Measurements from ENCODE around the gene KRT35.

KRT35 gene

GRCh38 chr17:41481036-41481435 lies at the start of gene KRT35:
TSS of gene KRT35 (minus strand) at chr17:41481151. CDS start at chr17:41481097, 54 bp downstream.
- no peak for DNase-seq

GRCh38 chr17:41530062-41531048 lies 49.4 kb upstream of the KRT35 start:
- peak in 1 of 2 experiments; percentile 14 for DNase-seq

- no peak for DNase-seq
Measured at GRCh38 chr17:41529491-41529915, 48.6 kb upstream of the KRT35 start.

DNA sequence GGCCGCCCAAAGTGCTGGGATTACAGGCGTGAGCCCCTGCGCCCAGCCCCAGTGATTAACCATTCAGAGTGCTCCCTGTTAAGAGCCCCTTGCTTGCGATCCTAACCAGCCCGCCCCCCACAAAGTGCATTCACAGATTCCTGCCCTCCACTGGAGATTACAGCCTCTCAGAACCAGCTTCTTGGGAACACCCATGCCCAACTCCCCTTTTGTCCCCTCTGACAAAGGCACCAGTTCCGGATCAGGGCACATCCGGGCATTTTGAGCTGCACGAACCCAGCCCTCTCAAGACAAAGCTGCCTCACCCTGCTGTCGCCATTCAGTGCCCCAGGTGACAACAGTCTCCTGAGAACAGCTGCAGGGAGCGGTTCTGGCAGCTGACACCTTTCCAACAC lies 48.0 kb upstream of the KRT35 start:
- peak in 1 of 2 experiments; percentile 14 for DNase-seq

DNA sequence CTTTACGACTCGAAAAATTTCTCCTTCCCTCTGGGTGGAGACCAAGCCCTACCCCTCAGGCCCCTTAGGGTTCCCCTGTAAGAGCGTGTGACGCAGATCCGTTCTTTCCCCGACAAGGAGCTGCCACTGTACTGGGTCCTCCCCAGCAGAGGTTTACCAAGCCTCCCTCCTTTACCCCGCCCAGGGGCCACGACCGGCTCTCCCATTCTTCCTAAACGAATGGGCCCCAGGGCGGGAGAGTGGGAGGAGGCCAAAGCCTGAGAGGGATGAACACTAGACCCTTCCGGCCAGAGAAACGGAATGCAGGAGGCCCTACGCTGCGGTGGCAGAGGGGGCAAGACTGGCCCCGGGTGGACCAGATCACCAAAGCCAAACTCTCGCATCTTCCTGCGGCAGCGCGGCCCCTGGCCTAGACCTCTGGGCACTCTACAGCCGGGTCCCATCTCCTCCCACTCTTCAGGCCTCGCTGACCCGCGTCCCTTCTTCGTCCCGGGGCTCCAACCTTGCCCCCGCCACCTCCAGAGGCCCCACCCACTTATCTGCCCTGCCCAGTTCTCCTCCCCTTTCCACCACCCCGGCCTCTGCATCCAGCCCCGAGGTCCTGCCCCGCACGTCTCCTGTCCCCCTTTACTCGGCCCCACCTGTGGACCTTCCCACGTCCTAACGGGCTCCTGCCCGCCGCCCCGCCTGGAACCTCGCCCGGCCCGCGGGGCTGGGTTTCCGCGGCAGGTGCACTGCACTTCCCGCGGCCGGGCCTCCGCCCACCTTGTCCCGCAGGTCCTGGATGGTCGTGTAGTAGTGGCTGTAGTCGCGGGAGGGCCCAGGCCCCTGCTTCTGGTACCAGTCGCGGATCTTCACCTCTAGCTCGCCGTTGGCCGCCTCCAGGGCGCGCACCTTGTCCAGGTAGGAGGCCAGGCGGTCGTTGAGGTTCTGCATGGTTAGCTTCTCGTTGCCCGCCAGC lies 46.4 kb upstream of the KRT35 start:
- peak in 1 of 2 experiments; percentile 56 for DNase-seq

- DNase-seq: no peak
Measured at GRCh38 chr17:41524261-41524660, 43.3 kb upstream of the KRT35 start.

DNA sequence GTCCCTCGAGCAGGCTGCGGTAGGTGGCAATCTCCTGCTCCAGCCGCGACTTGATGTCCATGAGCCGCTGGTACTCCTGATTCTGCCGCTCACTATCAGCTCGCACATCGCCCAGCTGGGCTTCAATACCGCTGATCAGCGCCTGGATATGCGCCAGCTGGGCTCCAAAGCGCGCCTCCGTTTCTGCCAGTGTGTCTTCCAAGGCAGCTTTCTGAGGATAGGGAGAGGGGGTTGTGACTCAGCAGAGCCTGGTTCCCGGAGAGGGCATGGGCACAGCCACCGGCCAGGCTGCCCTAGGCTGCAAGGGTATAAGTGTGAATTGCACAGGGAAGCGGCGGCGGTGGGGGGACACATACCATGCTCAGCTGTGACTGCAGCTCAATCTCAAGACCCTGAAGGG lies 42.8 kb upstream of the KRT35 start:
- no peak for DNase-seq

DNA sequence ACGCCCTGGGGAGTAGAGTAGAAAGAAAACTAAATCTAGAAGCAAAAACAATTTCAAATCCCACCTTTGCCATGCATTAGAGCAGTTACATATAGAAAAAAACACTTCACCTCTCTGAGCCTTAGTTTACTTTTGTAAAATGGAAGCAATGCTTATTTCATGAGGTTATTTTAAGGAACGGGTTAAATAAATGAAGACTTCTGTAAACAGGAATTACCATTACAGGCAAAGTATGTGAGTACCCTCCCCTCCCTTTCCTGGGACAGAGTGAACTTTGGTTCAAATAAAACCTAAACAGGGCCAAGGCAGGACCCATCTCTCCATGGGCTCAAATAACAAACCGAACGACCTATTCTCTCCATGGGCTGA lies 42.3 kb upstream of the KRT35 start:
- DNase-seq: no peak

GRCh38 chr17:41522301-41523224 lies 41.6 kb upstream of the KRT35 start:
- no peak for DNase-seq

DNA sequence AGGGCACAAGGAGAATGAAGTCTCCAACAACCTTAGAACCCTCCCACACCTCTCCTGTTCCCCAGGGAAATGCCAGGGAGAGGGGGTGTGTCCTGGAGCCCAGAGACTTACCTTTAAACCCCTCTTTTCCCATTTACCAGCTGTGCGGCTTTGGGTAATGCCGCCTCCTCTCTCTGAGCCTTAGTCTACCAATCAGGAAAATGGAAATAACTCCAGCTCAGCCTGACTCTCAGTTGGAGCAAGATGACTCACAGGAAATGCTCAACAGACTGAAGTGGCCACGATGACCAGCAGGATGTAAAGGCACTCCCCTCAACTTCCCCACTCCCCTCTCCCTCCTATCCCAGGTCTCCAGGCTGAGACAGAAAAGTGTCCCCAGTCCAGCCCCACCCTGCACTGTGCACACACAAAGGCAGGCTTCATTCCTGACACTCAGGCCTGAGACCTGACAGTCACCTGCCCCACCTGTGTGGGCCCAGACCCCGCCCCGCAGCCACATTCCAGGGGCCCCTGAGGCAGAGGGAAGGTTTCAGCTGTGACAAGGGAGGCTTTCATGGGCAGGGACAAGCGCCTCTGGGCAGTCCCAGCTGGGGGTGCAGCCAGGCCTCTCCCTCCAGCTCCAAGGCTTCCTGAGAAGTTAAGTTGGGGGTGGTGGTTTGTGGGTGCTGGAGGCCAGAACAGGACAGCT lies 40.8 kb upstream of the KRT35 start:
- peak in 1 of 2 experiments; percentile 60 for DNase-seq

GRCh38 chr17:41520821-41521521 lies 40.0 kb upstream of the KRT35 start:
- peak in 1 of 2 experiments; percentile 48 for DNase-seq

DNA sequence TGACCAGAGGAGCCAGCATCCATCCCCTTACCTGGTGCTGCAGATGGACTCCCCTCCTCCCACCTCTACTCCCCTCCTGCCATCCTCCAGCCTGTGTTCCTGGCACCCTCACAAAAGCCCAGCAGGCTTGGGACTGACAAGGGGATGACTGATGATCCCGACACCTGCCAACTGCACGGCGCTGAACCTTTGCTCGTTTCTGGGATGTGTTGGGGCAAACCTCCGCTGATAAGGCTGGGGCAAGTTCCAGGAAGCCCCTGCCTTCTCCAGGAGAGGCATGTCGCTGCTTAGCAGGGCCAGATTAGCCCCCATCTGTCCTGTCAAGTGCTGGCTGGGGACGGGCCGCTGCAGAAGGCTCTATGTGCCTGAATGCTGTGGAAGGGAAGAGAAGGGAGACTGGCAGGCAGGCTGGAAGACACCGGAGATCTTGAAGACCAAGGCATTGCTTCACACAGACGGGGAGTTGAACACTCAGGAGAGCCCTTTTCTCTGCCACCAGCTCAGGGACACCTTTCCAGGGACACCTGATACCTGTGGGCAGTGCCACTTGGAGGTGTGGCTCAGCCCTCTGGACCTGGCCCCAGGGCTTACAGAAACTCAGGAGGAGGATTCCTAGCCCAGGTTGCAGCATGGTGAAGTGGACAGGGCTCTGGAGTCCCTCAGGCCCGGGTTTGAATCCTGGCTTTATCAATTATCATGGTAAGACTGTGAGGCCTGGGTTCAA lies 38.7 kb upstream of the KRT35 start:
- peak in 1 of 2 experiments; percentile 18 for DNase-seq

- no peak for DNase-seq
Measured at GRCh38 chr17:41518789-41519449, 38.0 kb upstream of the KRT35 start, which contains the start of gene KRT15. TSS of gene KRT15 (minus strand) at chr17:41518890. CDS start at chr17:41518827, 63 bp downstream.

DNA sequence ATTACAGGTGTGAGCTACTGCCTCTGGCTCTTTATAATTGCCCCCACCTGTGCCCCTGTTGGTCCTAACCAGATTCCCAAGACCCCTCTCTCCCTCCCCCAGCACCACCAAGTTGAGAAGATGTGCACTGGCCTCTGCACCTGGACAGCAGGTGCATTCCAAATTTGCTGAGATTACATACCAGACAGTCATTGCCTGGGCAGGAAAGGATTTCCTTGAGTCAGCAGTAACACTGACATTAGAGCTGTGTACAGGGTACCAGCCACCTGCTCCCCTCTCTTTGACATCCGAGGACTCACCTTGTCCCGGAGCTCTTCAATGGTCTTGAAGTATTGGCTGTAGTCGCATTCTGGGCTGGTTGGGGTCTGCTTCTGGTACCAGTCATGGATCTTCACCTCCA lies 37.1 kb upstream of the KRT35 start:
- no peak for DNase-seq

DNA sequence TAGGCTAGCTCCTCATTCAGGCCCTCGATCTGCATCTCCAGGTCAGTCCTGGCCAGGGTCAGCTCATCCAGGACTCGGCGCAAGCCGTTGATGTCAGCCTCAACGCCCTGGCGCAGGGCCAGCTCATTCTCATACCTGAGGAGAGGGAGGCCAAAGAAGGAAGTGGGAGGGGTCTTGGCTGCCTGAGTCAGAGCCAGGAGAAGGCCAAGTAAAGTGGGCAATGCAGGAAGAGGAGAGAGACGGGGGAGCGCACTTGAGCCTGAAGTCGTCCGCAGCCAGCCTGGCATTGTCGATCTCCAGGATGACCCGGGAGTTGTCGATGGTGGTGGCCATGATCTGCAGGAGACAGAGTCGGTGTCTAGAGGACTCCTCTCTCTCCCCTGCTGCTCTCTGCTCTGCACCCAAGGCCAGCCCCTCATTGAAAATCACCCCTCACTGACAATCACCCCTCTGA lies 35.9 kb upstream of the KRT35 start:
- DNase-seq: no peak

- DNase-seq: no peak
Measured at GRCh38 chr17:41516147-41516829, 35.3 kb upstream of the KRT35 start.

GRCh38 chr17:41513168-41513547 lies 32.2 kb upstream of the KRT35 start:
- no peak for DNase-seq

- no peak for DNase-seq
Measured at GRCh38 chr17:41512546-41513167, 31.7 kb upstream of the KRT35 start.

Measured in NCI-H526 (cell line).